Epidermal melanocyte (primary cell): ENCODE results near the gene GAL3ST2.
"Not testable (repeated sequence)": the region's sequence is repeated elsewhere in the genome, so short reads cannot be mapped to it uniquely, and the experiment has no call there.

ENCODE experiments used
- DNase-seq: peaks from one replicate; pipeline ENCODE4 v3.0.0; 2011; ENCODE audit warnings: low spot score; ENCODE audit not compliant: insufficient read length

Gene GAL3ST2

GRCh38 chr2:241768251-241768711 is 8.3 kb upstream of the GAL3ST2 start:
- DNase-seq = peak; percentile 10

GRCh38 chr2:241768850-241769249 is 7.8 kb upstream of the GAL3ST2 start:
- peak; percentile 11 for DNase-seq

DNA sequence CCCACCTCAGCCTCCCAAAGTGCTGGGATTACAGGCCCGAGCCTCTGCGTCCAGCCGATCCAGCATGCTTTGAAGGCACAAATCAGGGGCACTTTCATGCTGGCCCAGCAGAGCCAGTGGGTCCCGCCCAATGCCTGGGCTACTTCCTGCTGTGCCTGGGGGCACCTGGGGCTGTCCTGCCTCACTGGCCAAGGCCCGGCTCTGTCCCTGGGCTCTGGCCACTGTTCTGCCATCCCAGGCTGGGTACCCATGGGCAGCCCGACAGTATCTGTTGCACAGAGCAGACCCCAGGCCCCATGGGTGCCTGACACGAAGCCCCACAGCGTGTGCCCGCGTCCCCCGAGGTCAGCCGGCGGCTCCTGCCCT is 6.8 kb upstream of the GAL3ST2 start:
- DNase-seq = no peak

- peak; percentile 6 for DNase-seq
Observed at GRCh38 chr2:241770185-241770935, 6.3 kb upstream of the GAL3ST2 start.

- DNase-seq = peak; percentile 4
Observed at GRCh38 chr2:241770936-241771285, 5.7 kb upstream of the GAL3ST2 start.

DNA sequence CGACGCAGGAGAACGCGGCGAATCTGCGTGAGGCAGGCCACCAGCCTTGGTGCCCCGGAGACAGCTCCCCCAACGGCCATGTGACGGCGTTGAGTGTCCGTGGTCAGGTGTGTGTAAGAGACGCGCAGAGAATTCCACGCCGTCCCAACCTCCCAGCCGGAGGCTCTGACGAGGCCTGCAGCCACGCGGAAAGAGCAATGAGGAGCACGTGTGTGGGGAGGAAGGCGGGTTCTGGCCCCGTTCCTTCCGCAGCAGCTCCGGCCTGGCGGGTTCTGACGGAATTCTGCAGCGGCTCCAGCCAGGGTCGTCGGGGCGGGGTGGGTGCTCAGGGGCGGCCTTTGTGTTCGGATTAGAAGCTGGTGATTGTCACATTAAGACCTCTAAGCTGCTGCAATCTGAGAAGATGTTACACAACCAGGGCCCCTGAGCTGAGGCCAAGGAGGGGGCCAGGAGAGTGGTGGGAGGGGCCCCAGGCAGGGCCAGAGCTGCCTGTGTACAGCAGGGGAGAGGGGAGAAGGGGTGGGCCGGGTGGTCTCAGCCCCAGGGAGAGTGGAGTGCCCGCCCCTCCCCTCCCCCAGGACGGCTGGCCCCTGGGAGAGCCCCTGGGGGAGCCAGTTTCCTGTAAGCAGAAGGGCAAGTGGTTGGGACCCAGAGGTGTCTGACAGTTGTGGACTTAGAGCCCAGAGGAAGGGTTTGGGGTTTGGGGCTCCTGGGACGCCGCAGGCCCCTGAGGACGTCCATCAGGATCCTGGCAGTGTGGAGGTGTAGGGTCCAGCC is 5.1 kb upstream of the GAL3ST2 start:
- peak; percentile 30 for DNase-seq

DNA sequence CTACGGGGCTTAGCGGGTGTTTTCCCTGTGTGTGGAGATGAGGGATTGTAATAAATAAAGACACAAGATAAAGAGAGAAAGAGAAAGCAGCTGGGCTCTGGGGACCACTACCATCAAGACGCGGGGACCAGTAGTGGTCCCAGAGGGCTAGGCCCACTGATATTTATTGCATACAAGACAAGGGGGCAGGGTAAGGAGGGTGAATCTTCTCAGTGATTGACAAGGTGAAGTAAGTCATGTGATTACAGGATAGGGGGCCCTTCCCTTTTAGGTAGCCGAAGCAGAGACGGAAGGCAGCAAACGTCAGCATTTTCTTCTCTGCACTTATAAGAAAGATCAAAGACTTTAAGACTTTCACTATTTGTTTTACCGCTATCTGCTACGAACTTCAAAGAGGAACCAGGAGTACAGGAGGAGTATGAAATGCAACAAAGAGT is 4.5 kb upstream of the GAL3ST2 start:
- DNase-seq = peak; percentile 4

- peak; percentile 11 for DNase-seq
Observed at GRCh38 chr2:241773511-241774418, 2.9 kb upstream of the GAL3ST2 start.

DNA sequence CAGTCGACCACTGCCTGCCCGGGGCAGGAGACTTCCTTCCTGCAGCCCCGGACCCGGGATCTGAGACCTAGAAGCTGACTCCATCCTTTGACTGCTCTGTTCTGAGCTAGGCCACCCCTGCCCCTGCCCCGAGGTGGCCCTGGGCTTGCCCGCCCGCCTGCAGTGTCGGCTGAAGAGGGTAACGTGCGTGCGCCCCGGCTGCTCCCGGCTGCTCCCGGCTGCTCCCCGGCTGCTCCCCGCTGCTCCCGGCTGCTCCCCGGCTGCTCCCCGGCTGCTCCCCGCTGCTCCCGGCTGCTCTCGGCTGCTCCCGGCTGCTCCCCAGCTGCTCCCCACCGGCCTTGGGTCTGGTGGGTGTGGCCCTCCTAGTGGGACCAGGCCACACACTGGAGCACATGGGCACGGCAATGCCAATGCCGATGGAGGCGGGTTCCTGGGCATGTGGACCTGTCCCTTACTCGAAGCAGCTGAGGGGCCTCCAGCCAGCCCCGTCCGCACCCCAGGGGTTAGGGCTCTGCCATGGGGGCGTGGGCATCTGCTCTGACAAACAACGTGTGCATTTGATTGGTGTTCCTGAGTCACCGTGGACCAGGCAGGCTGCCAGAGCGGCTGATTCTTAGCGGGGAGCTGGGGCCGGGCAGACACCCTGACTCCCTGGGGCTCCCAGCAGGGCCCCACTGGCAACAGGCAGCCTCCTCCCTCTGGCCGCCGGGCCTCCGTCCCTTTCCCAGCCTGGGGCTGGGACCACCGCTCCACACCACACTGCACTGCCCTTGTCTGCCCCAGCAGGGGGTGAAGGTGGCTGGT is 2.0 kb upstream of the GAL3ST2 start:
- peak; percentile 16 for DNase-seq

- DNase-seq = peak; percentile 9
Observed at GRCh38 chr2:241775223-241776177, 1.1 kb upstream of the GAL3ST2 start.

DNA sequence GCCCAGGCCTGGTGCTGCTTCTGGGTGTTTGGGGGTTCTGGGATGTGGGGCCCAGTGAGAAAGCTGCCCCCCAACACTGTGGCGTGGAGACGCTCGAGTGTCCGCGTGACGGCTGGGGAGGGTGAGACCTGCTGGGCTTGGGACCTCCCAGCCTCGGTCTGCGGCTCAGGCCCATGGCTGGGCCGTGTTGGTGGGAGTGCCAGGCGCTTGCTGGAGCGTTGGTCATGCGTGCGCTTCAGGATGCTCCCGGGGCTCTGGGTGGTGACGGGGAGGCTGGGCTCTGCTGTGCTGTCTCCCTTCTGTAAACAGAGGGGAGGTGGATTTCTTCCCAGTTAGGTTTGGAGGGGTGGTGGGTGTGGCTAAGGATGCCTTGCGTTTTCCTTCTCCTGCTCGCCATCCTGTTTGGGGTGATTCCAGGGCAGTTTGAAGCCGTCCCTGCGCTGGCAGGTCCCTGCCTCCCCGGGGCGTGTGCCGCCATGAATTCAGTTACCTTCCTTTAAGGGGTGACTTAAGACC is 606 bp downstream of the GAL3ST2 start:
- DNase-seq = no peak

DNA sequence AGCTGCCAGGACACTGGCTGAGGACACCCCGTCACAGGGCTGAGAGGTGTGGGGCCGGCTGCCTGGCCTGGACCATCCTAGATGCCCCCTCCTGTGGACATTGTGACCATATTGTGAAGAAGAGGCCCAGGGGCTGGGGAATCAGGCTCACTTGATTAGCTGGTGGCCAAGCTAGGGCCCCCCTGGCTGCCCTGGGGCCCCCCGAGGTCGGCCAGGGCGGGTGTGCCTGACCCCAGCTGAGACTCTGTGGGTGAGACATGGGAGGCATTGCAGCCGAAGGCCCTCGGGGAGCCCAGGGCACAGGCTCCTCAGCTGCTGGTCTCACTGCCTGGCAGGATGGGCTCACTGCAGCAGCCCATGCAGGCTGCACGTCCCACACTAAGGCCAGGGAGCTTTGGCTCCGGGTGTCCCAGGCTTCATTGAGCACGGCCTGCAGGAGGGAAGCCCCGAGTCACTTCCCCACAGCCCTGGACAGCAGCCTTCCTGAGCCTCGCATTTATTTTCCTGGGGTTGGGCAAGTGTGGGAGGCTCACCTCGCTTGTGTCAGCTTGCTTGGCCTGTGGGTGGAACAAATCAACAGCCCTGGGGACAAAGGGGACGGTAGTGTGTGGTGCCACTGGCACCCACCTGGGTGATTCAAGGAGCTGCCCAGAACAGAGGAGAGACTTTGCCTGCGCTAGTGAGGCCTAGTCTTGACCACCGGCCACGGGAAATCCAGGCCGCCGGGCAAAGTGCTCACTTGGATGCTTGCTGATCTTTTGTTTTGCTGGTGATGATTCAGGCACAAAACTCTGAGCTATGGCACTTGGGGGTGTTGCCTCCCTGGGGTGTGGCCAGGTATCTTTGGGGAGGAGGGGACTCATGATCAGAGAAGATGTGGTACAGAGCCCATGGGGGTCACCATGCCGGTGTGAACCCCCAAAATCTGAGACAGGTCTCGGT is 1.3 kb downstream of the GAL3ST2 start:
- no peak for DNase-seq

GRCh38 chr2:241780939-241781569 is 4.4 kb downstream of the GAL3ST2 start:
- DNase-seq = no peak

DNA sequence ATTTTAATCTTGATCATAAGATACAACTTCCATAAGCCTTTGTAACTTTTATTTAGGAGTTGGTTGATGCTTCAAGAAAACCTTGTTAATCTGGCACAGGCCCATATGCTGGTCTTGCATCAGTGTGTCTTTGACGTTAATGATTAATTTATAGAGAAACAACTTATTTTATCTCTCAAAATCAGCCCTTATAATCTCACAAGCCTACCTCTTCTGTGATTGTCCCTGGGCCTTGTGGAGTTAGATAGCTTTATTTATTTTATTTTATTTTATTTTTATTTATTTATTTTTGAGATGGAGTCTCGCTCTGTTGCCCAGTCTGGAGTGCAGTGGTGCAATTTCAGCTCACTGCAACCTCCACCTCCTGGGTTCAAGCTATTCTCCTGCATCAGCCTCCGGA is 5.4 kb downstream of the GAL3ST2 start:
- not testable (repeated sequence) for DNase-seq

DNA sequence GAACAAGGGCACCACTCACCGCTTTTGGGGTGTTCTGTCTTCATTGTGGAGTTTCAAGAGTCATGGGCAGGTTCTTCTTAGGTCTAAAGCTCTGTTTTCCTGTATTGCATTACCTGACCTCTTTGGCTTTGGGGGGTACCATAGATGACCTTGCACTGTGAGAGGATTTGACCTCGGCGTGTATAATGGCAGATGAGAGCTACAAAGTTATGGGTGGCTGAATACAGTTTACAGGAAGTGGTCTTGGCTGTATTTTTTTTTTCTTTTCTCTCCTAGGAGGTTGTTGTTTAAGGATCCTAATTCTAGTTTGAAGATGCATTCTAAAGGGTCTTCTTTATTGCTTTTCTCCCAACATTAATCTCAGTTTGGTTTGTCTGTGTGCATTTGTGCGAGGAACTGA is 11.5 kb downstream of the GAL3ST2 start:
- DNase-seq = no peak

- DNase-seq = no peak
Observed at GRCh38 chr2:241788572-241788971, 11.9 kb downstream of the GAL3ST2 start.

DNA sequence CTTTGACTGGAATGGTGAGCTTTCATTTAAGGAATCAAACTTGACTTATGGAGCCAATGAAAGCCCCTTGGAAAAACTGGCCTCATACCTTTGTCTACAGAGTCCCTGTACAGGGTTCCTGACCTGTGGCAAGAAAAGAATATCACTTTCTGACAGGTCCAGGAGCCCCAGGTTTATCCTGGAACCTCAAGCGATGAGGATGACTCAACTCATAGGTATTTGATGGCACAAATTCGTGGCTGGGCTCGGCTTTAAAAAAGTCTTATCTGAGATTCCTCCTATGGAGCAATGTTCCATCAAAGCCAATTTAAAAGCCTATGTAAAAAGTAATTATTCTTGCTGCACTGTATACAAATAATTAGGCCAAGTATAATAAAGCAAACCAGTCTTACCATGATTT is 14.8 kb downstream of the GAL3ST2 start:
- DNase-seq = not testable (repeated sequence)

- no peak for DNase-seq
Observed at GRCh38 chr2:241793385-241793784, 16.8 kb downstream of the GAL3ST2 start.
